ENCODE data around the gene USP24. TPM values are rescaled to one million over a fixed set of nuclear protein-coding genes. Genes with fewer than 3 reads are reported as not detected.

USP24 gene
- total and polyA plus RNA-seq, 10 of the 15 experiments (the other 5 are each of a cell fraction or from before 2014, with no cell fraction given), result 4.6 to 36.5 (median 25.3) TPM

GRCh38 chr1:55257958-55258357, 42.8 kb upstream of the USP24 start:
- POLR2A ChIA-PET, result interaction anchor here (1.3 kb wide), 2 partner anchors 10 to 45 kb away, joined by 3 to 8 read pairs; no protein-coding TSS in a partner anchor
- H3K9ac ChIP-seq (ENCODE audit: control insufficient read depth, insufficient read depth, low read length), result no peak overlapping the region

More at GRCh38 chr1:55257958-55258357, 42.8 kb upstream of the USP24 start:
- ChIA-PET RAD21 (ENCODE audit: unreplicated experiment) (interaction anchor here (1.1 to 3.1 kb wide), 3 partner anchors 26 to 47 kb away, joined by 3 to 12 read pairs (median 8); partner anchors contain the start of gene USP24), SMC1A (ENCODE audit: uncharacterized antibody, unreplicated experiment) (interaction anchor here (0.5 to 1.0 kb wide), 2 partner anchors 114 to 1452 kb away, joined by 3 read pairs; no protein-coding TSS in a partner anchor), CTCF (interaction anchor here (1.1 to 3.5 kb wide), 2 partner anchors 20 to 1326 kb away, joined by 3 to 17 read pairs; no protein-coding TSS in a partner anchor)
- 2% methylated on average over 3 of the region's 3 CpGs for WGBS (ENCODE audit: insufficient coverage, insufficient replicate concordance, low lambda C conversion rate, missing lambda C conversion rate)
- BruUV-seq (replicated peaks), result no TSS peak
- Histone ChIP-seq H4K20me1 (ENCODE audit: control insufficient read depth, insufficient read depth) (no peaks in the 10 kb centered on the region), H3K36me3 (ENCODE audit: control insufficient read depth in 2 of 2, insufficient read depth in 2 of 2, low read length in 1 of 2) (no peaks in the 10 kb centered on the region), H3K79me2 (ENCODE audit: control insufficient read depth, insufficient read depth, low read length) (no peaks in the 10 kb centered on the region), H3K4me1 (ENCODE audit: control insufficient read depth, insufficient read depth, low read length) (peaks cover 51% of the 10 kb centered on the region), H3K4me2 (ENCODE audit: control insufficient read depth, insufficient read depth) (peak overlapping the region; percentile 74), H3K9me3 (replicated peaks; ENCODE audit: control insufficient read depth, insufficient read depth, low read length) (no peaks in the 10 kb centered on the region), H3K27me3 (replicated peaks in 1 of 2; ENCODE audit: control insufficient read depth in 2 of 2, insufficient read depth in 2 of 2, low read length in 1 of 2) (no peaks in the 10 kb centered on the region), H3K4me3 (no peak overlapping the region), H3K27ac (ENCODE audit: control insufficient read depth, insufficient read depth) (peak overlapping the region; percentile 55), H2AFZ (ENCODE audit: control insufficient read depth, low read depth, low read length) (peak overlapping the region; percentile 74)
- FAIRE-seq (peak; percentile 88), ATAC-seq (peak; percentile 63), DNase-seq (ENCODE audit: low read depth, low spot score) (peak; percentile 45)
- intact Hi-C loops (cut with micrococcal nuclease; ENCODE audit: unreplicated experiment), result loop anchor here (5.0 kb wide), 1 partner anchor 46 kb away; no protein-coding TSS in a partner anchor
- in situ Hi-C loops (cut with MboI), result no loop called here
- TF ChIP-seq NR2C1 (IDR thresholded peaks at IDR 0.05) (no peak), SPI1 (IDR thresholded peaks at IDR 0.05; ENCODE audit: borderline replicate concordance, insufficient read depth, low read depth, low read length) (0 out of 2 replicates have a peak, but pooled peaks have one; percentile 19), SMAD1 (IDR thresholded peaks at IDR 0.05; ENCODE audit: low read depth, partially characterized antibody) (no peak), GATAD2B (conservative IDR thresholded peaks at IDR 0.05; ENCODE audit: low read depth) (no peak), ATF7 (IDR thresholded peaks at IDR 0.05; ENCODE audit: low read depth) (peak; percentile 57; the same call in 1 of the 2 replicates), EED (IDR thresholded peaks at IDR 0.05; ENCODE audit: low read depth) (0 out of 2 replicates have a peak, but pooled peaks have one; percentile 39), RUNX3 (IDR thresholded peaks at IDR 0.05; ENCODE audit: low read length) (peak; percentile 67), FOXM1 (IDR thresholded peaks at IDR 0.05; ENCODE audit: low read depth, low read length) (no peak), NBN (IDR thresholded peaks at IDR 0.05) (peak; percentile 78; the same call in 1 of the 2 replicates), CREM (IDR thresholded peaks at IDR 0.05; ENCODE audit: low read depth) (peak; percentile 85), RELA (IDR thresholded peaks at IDR 0.05; ENCODE audit: borderline replicate concordance, partially characterized antibody) (peak; percentile 27), CREB1 (IDR thresholded peaks at IDR 0.05; ENCODE audit: low read depth) (peak; percentile 71; the same call in 1 of the 2 replicates), IKZF1 (conservative IDR thresholded peaks at IDR 0.05) (0 out of 2 replicates have a peak, but pooled peaks have one; percentile 19), RCOR1 (conservative IDR thresholded peaks at IDR 0.05; ENCODE audit: low read depth, low read length) (no peak), TCF7 (IDR thresholded peaks at IDR 0.05; ENCODE audit: borderline replicate concordance) (no peak)

All from GM12878 (cell line).